Body of pancreas (tissue), 4 donors: Measurements from ENCODE around the gene BMPR1B.

Source experiments
- CTCF ChIP-seq, 7 experiments: fragments of 450-650 bp in 4 of 7; fragments of 200-600 bp in 3 of 7; sonication (generic) in 3 of 7; IDR thresholded peaks; one replicate each; pipeline ENCODE4 v1.5.1; 2016 to 2019; ENCODE audit warnings: antibody characterized with exemption in 7 of 7
- POLR2A ChIP-seq, 3 donors: fragments of 450-650 bp; IDR thresholded peaks; one replicate each; pipeline ENCODE4 v1.6.1; 2016; ENCODE audit warnings: antibody characterized with exemption in 3 of 3, mild to moderate bottlenecking in 2 of 3

GRCh38 chr4:95095348-95095974 lies 337.7 kb downstream of the BMPR1B start:
- TF ChIP-seq CTCF (IDR thresholded peaks at IDR 0.05) (peak in 4 of 7 experiments; percentile 27 to 47 (median 46)), POLR2A (IDR thresholded peaks at IDR 0.05) (no peak)
